GM23338 (cell line): ENCODE results near the gene VMAC.

ENCODE experiments used
- POLR2AphosphoS5 ChIP-seq: IDR thresholded peaks from 2 replicates; pipeline ENCODE4 v1.6.1; 2016; ENCODE audit warnings: antibody characterized with exemption, low read depth
- TF ChIP-seq, protein P1 (sequence below): IDR thresholded peaks from one replicate; pipeline ENCODE4 v1.6.1; 2018; ENCODE audit warnings: antibody characterized with exemption; ENCODE audit not compliant: unreplicated experiment

DNA sequence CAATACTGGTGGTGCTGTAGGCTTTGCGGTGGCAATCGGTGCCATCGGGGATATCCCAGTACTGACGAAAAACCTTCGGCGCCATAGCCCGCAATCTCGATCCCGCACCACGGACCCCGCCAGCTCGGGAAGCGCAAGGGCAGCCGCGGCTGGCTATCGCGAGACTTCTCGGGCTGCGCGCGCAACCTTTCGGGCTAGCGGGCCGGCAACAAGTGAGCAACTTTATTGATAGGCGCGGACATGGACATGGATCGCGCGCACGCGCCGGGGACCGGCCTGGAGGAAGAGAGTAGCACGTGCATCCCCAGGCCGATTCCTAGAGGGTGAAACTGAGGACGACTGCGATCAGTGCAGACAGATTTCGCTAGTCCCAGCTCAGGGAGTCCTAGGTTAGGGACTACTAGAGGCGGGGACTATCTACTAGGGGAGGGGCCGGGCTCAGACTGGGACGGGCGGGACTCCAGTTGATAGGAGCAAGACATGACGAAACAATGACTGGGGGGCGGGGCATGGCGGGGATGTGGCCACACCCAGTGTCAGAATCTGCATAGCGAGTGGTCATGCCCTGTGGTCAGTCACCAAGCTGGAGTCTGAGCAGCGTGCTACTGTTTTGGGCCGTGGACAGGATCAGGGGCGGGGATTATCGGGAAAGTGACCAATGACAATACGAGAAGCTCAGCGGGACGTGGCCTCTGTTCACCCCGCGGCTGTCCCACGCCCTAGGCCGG lies 884 bp upstream of the VMAC start, which contains the start of gene NDUFA11:
- TF ChIP-seq, protein P1, sequence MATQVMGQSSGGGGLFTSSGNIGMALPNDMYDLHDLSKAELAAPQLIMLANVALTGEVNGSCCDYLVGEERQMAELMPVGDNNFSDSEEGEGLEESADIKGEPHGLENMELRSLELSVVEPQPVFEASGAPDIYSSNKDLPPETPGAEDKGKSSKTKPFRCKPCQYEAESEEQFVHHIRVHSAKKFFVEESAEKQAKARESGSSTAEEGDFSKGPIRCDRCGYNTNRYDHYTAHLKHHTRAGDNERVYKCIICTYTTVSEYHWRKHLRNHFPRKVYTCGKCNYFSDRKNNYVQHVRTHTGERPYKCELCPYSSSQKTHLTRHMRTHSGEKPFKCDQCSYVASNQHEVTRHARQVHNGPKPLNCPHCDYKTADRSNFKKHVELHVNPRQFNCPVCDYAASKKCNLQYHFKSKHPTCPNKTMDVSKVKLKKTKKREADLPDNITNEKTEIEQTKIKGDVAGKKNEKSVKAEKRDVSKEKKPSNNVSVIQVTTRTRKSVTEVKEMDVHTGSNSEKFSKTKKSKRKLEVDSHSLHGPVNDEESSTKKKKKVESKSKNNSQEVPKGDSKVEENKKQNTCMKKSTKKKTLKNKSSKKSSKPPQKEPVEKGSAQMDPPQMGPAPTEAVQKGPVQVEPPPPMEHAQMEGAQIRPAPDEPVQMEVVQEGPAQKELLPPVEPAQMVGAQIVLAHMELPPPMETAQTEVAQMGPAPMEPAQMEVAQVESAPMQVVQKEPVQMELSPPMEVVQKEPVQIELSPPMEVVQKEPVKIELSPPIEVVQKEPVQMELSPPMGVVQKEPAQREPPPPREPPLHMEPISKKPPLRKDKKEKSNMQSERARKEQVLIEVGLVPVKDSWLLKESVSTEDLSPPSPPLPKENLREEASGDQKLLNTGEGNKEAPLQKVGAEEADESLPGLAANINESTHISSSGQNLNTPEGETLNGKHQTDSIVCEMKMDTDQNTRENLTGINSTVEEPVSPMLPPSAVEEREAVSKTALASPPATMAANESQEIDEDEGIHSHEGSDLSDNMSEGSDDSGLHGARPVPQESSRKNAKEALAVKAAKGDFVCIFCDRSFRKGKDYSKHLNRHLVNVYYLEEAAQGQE: no peak
- peak; percentile 97 for TF ChIP-seq POLR2AphosphoS5
